Dendritic cell treated with granulocyte-macrophage colony-stimulating factor and Interleukin-4, amounts not matched to agents 40 ng/mL and 50 ng/mL, for 4 days (primary cell): Measurements from ENCODE around the gene PI4KA.
"Not testable (repeated sequence)": the region's sequence is repeated elsewhere in the genome, so short reads cannot be mapped to it uniquely, and the experiment has no call there.

Experiments
- H3K27ac Mint-ChIP-seq: one replicate; pipeline ENCODE4 v1.8.0; 2022; ENCODE audit warnings: mild to moderate bottlenecking, mixed read lengths
- H3K27me3 Mint-ChIP-seq: one replicate; pipeline ENCODE4 v1.8.0; 2022; ENCODE audit warnings: mild to moderate bottlenecking, mixed read lengths
- H3K36me3 Mint-ChIP-seq: one replicate; pipeline ENCODE4 v1.8.0; 2022; ENCODE audit warnings: low read depth, mixed read lengths
- H3K4me1 Mint-ChIP-seq: one replicate; pipeline ENCODE4 v1.8.0; 2022; ENCODE audit warnings: low read depth, mixed read lengths
- H3K4me3 Mint-ChIP-seq: one replicate; pipeline ENCODE4 v1.8.0; 2022; ENCODE audit warnings: mild to moderate bottlenecking, moderate library complexity, mixed read lengths
- H3K9me3 Mint-ChIP-seq: one replicate; pipeline ENCODE4 v1.8.0; 2022; ENCODE audit warnings: mixed read lengths
- intact Hi-C: fragments of 100-400 bp; cut with micrococcal nuclease; formaldehyde crosslinking; loops from one replicate; pipeline ENCODE4 v1.15.0; 2022

The PI4KA gene

DNA sequence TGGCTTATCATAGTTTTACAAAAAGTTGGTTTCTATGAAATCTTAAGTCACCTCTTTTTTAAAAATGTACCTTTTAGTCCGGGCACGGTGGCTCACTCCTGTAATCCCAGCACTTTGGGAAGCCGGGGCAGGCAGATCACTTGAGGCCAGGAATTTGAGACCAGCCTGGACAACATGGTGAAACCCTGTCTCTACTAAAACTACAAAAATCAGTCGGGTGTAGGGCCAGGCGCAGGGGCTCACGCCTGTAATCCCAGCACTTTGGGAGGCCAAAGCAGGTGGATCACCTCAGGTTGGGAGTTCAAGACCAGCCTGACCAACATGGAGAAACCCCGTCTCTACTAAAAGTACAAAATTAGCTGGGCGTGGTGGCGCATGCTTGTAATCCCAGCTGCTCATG lies 158.8 kb downstream of the PI4KA start:
- intact Hi-C loops, H3K9me3 Mint-ChIP-seq, H3K27ac Mint-ChIP-seq, H3K36me3 Mint-ChIP-seq, H3K4me3 Mint-ChIP-seq: not testable (repeated sequence)
- H3K27me3 Mint-ChIP-seq: peaks cover 17% of the 10 kb centered on the region
- peaks cover 13% of the 10 kb centered on the region for H3K4me1 Mint-ChIP-seq

- H3K9me3 Mint-ChIP-seq, H3K4me1 Mint-ChIP-seq, H3K27me3 Mint-ChIP-seq, H3K36me3 Mint-ChIP-seq, H3K4me3 Mint-ChIP-seq, intact Hi-C loops, H3K27ac Mint-ChIP-seq: not testable (repeated sequence)
Observed at GRCh38 chr22:20697481-20698113, 161.0 kb downstream of the PI4KA start.

DNA sequence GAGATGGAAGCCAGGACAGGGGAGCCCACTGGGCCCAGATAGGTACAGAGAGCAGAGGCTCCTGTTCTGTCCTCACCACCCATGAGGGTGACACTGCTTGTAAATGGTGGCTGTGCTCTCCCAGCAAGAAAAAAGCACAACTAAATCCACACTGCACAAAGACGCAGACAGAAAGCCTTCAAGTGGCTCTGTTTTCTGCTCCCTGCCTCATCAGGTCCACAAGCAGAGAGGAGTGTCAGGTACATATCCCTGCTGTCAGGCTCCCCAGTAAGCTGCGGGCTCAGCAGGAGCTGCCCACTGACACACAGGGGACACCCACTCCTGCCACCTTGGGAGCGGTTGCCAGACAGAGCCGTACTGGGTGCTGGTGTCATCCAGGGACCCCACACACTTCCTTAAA lies 162.6 kb downstream of the PI4KA start:
- H3K36me3 Mint-ChIP-seq, H3K27ac Mint-ChIP-seq, intact Hi-C loops, H3K9me3 Mint-ChIP-seq, H3K4me3 Mint-ChIP-seq, H3K27me3 Mint-ChIP-seq, H3K4me1 Mint-ChIP-seq: not testable (repeated sequence)

DNA sequence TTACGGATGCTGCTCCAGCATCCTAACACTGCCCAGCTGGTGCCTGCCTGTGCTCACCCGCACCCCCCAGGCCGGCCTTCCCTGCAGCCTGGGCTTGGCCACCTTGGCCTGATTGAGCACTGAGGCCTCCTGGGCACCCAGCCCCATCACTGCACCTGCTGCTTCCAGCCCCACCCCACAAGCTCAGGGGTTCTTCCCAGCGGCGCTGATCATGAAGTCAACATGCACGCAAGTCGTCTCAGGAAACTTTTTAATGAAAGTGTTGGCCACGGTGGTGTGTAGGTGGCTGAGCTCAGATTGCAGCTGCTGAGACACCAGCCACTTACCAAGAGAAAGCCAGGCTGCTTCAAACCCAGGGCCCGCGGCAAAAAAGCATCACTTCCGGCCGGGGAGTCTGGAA lies 163.4 kb downstream of the PI4KA start:
- intact Hi-C loops, H3K4me1 Mint-ChIP-seq, H3K4me3 Mint-ChIP-seq, H3K36me3 Mint-ChIP-seq, H3K27ac Mint-ChIP-seq, H3K9me3 Mint-ChIP-seq, H3K27me3 Mint-ChIP-seq: not testable (repeated sequence)

GRCh38 chr22:20694256-20694655 lies 164.4 kb downstream of the PI4KA start:
- H3K27ac Mint-ChIP-seq, H3K9me3 Mint-ChIP-seq, intact Hi-C loops, H3K36me3 Mint-ChIP-seq, H3K27me3 Mint-ChIP-seq, H3K4me1 Mint-ChIP-seq, H3K4me3 Mint-ChIP-seq: not testable (repeated sequence)

DNA sequence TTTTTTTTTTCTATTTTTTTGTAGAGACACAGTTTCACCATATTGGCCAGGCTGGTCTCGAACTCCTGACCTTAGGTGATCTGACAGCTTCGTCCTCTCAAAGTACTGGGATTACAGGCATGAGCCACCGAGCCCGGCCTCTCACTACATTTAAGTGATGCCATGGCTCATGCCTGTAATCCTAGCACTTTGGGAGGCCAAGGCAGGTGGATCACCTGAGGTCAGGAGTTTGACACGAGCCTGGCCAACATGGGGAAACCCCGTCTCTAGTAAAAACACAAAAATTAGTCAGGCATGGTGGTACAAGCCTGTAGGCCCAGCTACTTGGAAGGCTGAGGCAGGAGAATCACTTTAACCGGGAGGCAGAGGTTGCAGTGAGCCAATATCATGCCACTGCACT lies 165.7 kb downstream of the PI4KA start:
- H3K27me3 Mint-ChIP-seq, H3K9me3 Mint-ChIP-seq, intact Hi-C loops, H3K4me3 Mint-ChIP-seq, H3K36me3 Mint-ChIP-seq, H3K4me1 Mint-ChIP-seq, H3K27ac Mint-ChIP-seq: not testable (repeated sequence)

- H3K4me1 Mint-ChIP-seq, intact Hi-C loops, H3K36me3 Mint-ChIP-seq, H3K27ac Mint-ChIP-seq, H3K4me3 Mint-ChIP-seq, H3K27me3 Mint-ChIP-seq, H3K9me3 Mint-ChIP-seq: not testable (repeated sequence)
Observed at GRCh38 chr22:20690586-20691317, 167.9 kb downstream of the PI4KA start.

GRCh38 chr22:20687356-20688172 lies 171.0 kb downstream of the PI4KA start:
- H3K4me1 Mint-ChIP-seq, H3K36me3 Mint-ChIP-seq, H3K27me3 Mint-ChIP-seq, intact Hi-C loops, H3K27ac Mint-ChIP-seq, H3K4me3 Mint-ChIP-seq, H3K9me3 Mint-ChIP-seq: not testable (repeated sequence)

GRCh38 chr22:20685764-20686163 lies 172.8 kb downstream of the PI4KA start:
- H3K4me3 Mint-ChIP-seq, intact Hi-C loops, H3K4me1 Mint-ChIP-seq, H3K36me3 Mint-ChIP-seq, H3K9me3 Mint-ChIP-seq, H3K27ac Mint-ChIP-seq, H3K27me3 Mint-ChIP-seq: not testable (repeated sequence)

GRCh38 chr22:20678792-20679435 lies 179.7 kb downstream of the PI4KA start:
- H3K27me3 Mint-ChIP-seq: peaks cover 35% of the 10 kb centered on the region
- H3K4me3 Mint-ChIP-seq, H3K36me3 Mint-ChIP-seq, H3K4me1 Mint-ChIP-seq, H3K27ac Mint-ChIP-seq, intact Hi-C loops, H3K9me3 Mint-ChIP-seq: not testable (repeated sequence)

DNA sequence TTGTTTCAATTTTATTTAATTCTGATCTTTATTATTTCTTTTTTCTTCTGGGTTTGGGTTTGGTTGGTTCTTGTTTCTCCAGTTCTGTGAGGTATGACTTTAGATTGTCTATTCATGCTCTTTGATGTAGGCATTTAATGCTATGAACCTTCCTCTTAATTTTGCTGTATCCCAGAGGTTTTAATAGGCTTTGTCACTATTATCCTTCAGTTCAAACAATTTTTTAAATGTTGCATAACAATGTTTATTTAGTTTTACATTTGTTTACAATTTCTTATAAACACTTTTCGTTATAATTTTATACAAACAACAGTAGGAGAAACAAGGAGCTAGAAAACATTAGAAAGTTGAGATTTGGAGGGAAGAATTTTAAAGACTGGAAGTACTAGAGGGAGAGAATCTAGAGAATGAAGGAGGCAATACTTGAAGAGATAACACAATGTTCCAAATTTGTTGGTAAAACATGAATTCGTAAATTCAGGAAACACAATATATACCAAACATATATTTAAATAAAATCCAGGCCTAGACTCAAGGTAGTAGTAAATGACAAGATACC lies 180.8 kb downstream of the PI4KA start:
- H3K4me1 Mint-ChIP-seq: no peaks in the 10 kb centered on the region
- peaks cover 41% of the 10 kb centered on the region for H3K27me3 Mint-ChIP-seq
- H3K36me3 Mint-ChIP-seq: no peaks in the 10 kb centered on the region
- H3K4me3 Mint-ChIP-seq: no peak overlapping the region
- intact Hi-C loops: no loop called here
- no peaks in the 10 kb centered on the region for H3K9me3 Mint-ChIP-seq
- no peak overlapping the region for H3K27ac Mint-ChIP-seq

DNA sequence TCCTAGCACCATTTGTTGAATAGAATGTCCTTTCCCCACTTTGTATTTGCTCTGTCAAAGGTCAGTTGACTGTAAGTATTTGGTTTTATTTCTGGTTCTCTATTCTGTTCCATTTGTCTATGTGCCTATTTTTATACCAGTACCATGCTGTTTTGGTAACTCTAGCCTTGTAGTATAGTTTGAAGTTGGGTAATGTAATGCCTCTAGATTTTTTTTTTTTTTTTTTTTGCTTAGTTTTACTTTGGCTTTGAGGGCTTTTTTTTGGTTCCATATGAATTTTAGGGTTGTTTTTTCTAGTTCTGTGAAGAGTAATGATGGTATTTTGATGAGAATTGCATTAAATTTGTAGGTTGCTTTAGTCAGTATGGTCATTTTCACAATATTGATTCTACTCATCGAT lies 183.0 kb downstream of the PI4KA start:
- peaks cover 44% of the 10 kb centered on the region for H3K27me3 Mint-ChIP-seq
- intact Hi-C loops, H3K4me1 Mint-ChIP-seq: not testable (repeated sequence)

DNA sequence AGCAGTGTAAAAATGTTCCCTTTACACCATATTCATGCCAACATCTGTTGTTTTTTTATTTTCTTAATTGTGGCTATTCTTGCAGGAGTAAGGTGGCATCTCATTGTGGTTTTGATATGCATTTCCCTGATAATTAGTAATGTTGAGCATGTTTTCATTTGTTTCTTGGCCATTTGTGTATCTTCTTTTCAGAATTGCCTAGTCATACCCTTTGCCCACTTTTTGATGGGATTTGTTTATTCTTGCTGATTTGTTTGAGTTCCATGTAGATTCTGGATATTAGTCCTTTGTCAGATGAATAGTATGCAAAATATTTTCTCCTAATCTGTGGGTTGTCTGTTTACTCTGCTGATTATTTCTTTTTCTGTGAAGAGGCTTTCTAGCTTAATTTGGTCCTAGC lies 183.6 kb downstream of the PI4KA start:
- Mint-ChIP-seq H3K36me3 (no peaks in the 10 kb centered on the region), H3K9me3 (no peaks in the 10 kb centered on the region), H3K27me3 (peaks cover 49% of the 10 kb centered on the region), H3K4me3 (no peak overlapping the region), H3K4me1 (no peaks in the 10 kb centered on the region), H3K27ac (no peak overlapping the region)
- intact Hi-C loops: no loop called here

More for the DNA sequence above, 183.0 kb downstream of the PI4KA start:
- H3K36me3 Mint-ChIP-seq, H3K4me3 Mint-ChIP-seq, H3K9me3 Mint-ChIP-seq, H3K27ac Mint-ChIP-seq: not testable (repeated sequence)
